Measurements from ENCODE around the gene BCAR1. TPM values are rescaled to one million over a fixed set of nuclear protein-coding genes. Genes with fewer than 3 reads are reported as not detected.
A peak's percentile ranks its signal among the peaks of the same experiment; 100 is the strongest.

The BCAR1 gene
- total and polyA plus RNA-seq, 2 of the 13 experiments (the other 11 are each of a cell fraction or from before 2014, with no cell fraction given): 48.1 to 51.7 TPM

DNA sequence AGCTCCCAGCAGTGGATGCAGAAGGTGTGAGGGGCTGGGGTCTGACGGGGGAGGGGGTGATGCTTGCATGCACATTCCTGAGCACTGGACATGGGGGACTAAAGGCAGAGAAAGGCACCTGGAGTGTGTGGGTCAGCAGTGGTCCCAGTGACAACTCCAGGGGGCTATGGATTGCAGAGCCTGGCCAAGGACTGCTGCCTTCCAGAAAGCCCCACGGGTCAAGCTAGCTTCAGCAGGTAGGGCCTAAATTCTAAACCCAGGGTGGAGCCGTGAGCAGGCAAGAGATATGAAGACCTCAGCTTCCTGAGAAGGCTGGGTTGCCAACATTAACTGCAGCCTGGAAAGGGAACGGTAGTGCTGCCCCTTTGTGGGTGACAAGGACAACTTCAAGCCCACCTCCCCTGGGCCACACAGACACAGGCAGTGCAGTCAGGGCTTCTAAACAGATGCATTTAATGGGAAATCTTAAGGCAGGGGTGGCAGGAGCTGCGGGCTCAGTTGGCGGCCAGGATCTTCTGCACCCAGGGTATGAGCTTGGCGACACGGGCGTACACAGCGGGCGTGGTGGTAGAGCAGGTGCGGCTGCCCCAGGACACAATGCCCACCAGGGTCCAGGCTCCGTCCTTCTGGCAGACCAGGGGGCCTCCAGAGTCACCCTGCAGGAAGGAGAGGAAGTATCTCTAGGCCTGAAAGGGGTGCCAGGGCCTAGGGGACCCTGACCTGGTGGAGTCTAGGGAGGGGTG lies 47.6 kb downstream of the BCAR1 start:
- Histone ChIP-seq H3K4me2 (ENCODE audit: low read depth, low read length) (no peak overlapping the region), H3K4me3 (replicated peaks in 1 of 3; ENCODE audit: insufficient read depth in 1 of 3, low read depth in 2 of 3, low read length in 3 of 3) (no peak overlapping the region), H3K9ac (ENCODE audit: insufficient read depth, low read depth, low read length) (no peak overlapping the region), H2AFZ (ENCODE audit: low read length) (no peak overlapping the region), H3K36me3 (replicated peaks in 1 of 2; ENCODE audit: control insufficient read depth in 1 of 2, insufficient read depth in 2 of 2, low read length in 2 of 2) (no peaks in the 10 kb centered on the region), H4K20me1 (ENCODE audit: insufficient read depth, low read length) (no peaks in the 10 kb centered on the region), H3K27ac (ENCODE audit: extremely low read length, insufficient read depth, low read length) (no peak overlapping the region), H3K4me1 (ENCODE audit: insufficient read depth, low read length) (peaks cover 20% of the 10 kb centered on the region; the same call in 1 of the 2 replicates), H3K9me3 (ENCODE audit: low read length) (no peaks in the 10 kb centered on the region), H3K27me3 (ENCODE audit: control insufficient read depth in 1 of 2, insufficient read depth in 2 of 2, low read length in 2 of 2) (peaks cover 22 to 49% of the 10 kb centered on the region in 2 experiments), H3K79me2 (ENCODE audit: insufficient read depth, low read length) (no peaks in the 10 kb centered on the region)
- TF ChIP-seq ZNF552 (CRISPR knock-in tag; IDR thresholded peaks at IDR 0.05; ENCODE audit: borderline replicate concordance): no peak
- TF ChIP-seq, protein P1, sequence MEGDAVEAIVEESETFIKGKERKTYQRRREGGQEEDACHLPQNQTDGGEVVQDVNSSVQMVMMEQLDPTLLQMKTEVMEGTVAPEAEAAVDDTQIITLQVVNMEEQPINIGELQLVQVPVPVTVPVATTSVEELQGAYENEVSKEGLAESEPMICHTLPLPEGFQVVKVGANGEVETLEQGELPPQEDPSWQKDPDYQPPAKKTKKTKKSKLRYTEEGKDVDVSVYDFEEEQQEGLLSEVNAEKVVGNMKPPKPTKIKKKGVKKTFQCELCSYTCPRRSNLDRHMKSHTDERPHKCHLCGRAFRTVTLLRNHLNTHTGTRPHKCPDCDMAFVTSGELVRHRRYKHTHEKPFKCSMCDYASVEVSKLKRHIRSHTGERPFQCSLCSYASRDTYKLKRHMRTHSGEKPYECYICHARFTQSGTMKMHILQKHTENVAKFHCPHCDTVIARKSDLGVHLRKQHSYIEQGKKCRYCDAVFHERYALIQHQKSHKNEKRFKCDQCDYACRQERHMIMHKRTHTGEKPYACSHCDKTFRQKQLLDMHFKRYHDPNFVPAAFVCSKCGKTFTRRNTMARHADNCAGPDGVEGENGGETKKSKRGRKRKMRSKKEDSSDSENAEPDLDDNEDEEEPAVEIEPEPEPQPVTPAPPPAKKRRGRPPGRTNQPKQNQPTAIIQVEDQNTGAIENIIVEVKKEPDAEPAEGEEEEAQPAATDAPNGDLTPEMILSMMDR (CRISPR knock-in tag; IDR thresholded peaks at IDR 0.05): peak; percentile 19; the same call in 1 of the 2 replicates
- ATAC-seq (no peak), DNase-seq (ENCODE audit: low spot score) (no peak), FAIRE-seq (no peak)
- POLR2A ChIA-PET: interaction anchor here (1.1 kb wide), 1 partner anchor 14 kb away, joined by 3 read pairs; no protein-coding TSS in a partner anchor
- in situ Hi-C loops (cut with HindIII; ENCODE audit: extremely low pct_ligation_motif_present, low pct_unique_long_range_greater_than_20kb): no loop called here
- CTCF ChIA-PET (ENCODE audit: low intra/inter-chr PET ratio, low total read pairs): no interaction called here
- intact Hi-C loops (cut with micrococcal nuclease; ENCODE audit: unreplicated experiment): no loop called here
- 48% methylated on average over 11 of the region's 13 CpGs for WGBS (ENCODE audit: low lambda C conversion rate)
- no TSS peak for BruUV-seq (replicated peaks)

- intact Hi-C loops (cut with micrococcal nuclease; ENCODE audit: unreplicated experiment) (no loop called here), in situ Hi-C loops (cut with HindIII; ENCODE audit: extremely low pct_ligation_motif_present, low pct_unique_long_range_greater_than_20kb) (no loop called here)
- FAIRE-seq (no peak), DNase-seq (ENCODE audit: low spot score) (no peak), ATAC-seq (no peak)
- H3K9ac ChIP-seq (ENCODE audit: insufficient read depth, low read depth, low read length): no peak overlapping the region
- H3K4me2 ChIP-seq (ENCODE audit: low read depth, low read length): no peak overlapping the region
- H3K36me3 ChIP-seq (replicated peaks in 1 of 2; ENCODE audit: control insufficient read depth in 1 of 2, insufficient read depth in 2 of 2, low read length in 2 of 2): no peaks in the 10 kb centered on the region
- peaks cover 25% of the 10 kb centered on the region for H3K4me1 ChIP-seq (ENCODE audit: insufficient read depth, low read length)
- H3K4me3 ChIP-seq (replicated peaks in 1 of 3; ENCODE audit: insufficient read depth in 1 of 3, low read depth in 2 of 3, low read length in 3 of 3): no peak overlapping the region
- CTCF ChIA-PET (ENCODE audit: low intra/inter-chr PET ratio, low total read pairs): no interaction called here
- H4K20me1 ChIP-seq (ENCODE audit: insufficient read depth, low read length): no peaks in the 10 kb centered on the region
- no peaks in the 10 kb centered on the region for H3K79me2 ChIP-seq (ENCODE audit: insufficient read depth, low read length)
- 44% methylated on average over 12 of the region's 12 CpGs for WGBS (ENCODE audit: low lambda C conversion rate)
- H3K27me3 ChIP-seq (ENCODE audit: control insufficient read depth in 1 of 2, insufficient read depth in 2 of 2, low read length in 2 of 2): peaks cover 18 to 46% of the 10 kb centered on the region in 2 experiments
- H2AFZ ChIP-seq (ENCODE audit: low read length): no peak overlapping the region
- no peak overlapping the region for H3K27ac ChIP-seq (ENCODE audit: extremely low read length, insufficient read depth, low read length)
- H3K9me3 ChIP-seq (ENCODE audit: low read length): no peaks in the 10 kb centered on the region
- POLR2A ChIA-PET: interaction anchor here (1.1 kb wide), 1 partner anchor 15 kb away, joined by 3 read pairs; no protein-coding TSS in a partner anchor
- no TSS peak for BruUV-seq (replicated peaks)
- TF ChIP-seq TRIM24 (CRISPR knock-in tag; IDR thresholded peaks at IDR 0.05): no peak
- TF ChIP-seq SCMH1 (CRISPR knock-in tag; IDR thresholded peaks at IDR 0.05; ENCODE audit: borderline replicate concordance): no peak
- no peak for TF ChIP-seq SMC3 (IDR thresholded peaks at IDR 0.05; ENCODE audit: low read length)
- no peak for TF ChIP-seq EP300 (IDR thresholded peaks at IDR 0.05; ENCODE audit: low read depth in 2 of 2, low read length in 2 of 2)
- no peak for TF ChIP-seq EP300 (CRISPR knock-in tag; IDR thresholded peaks at IDR 0.05; ENCODE audit: borderline replicate concordance)
- TF ChIP-seq SMAD1 (CRISPR knock-in tag; IDR thresholded peaks at IDR 0.05; ENCODE audit: borderline replicate concordance, low read depth): no peak
- TF ChIP-seq WIZ (CRISPR knock-in tag; IDR thresholded peaks at IDR 0.05): no peak
- TF ChIP-seq NBN (conservative IDR thresholded peaks at IDR 0.05): no peak
- TF ChIP-seq ZNF350 (CRISPR knock-in tag; IDR thresholded peaks at IDR 0.05; ENCODE audit: borderline replicate concordance, low read depth): no peak
- no peak for TF ChIP-seq ZBTB1 (CRISPR knock-in tag; IDR thresholded peaks at IDR 0.05; ENCODE audit: borderline replicate concordance)
- TF ChIP-seq, protein P2, sequence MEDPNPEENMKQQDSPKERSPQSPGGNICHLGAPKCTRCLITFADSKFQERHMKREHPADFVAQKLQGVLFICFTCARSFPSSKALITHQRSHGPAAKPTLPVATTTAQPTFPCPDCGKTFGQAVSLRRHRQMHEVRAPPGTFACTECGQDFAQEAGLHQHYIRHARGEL (CRISPR knock-in tag; IDR thresholded peaks at IDR 0.05): no peak
- TF ChIP-seq ZNF317 (CRISPR knock-in tag; IDR thresholded peaks at IDR 0.05): no peak
Observed at GRCh38 chr16:75203096-75203495, 48.3 kb downstream of the BCAR1 start.

Data from HepG2 (cell line).